Kidney epithelial cell (primary cell): ENCODE results near the gene ZNF804B. TPM values are rescaled to one million over a fixed set of nuclear protein-coding genes. Genes with fewer than 3 reads are reported as not detected.

ENCODE experiments used
- DNase-seq: peaks from one replicate; pipeline ENCODE4 v3.0.0-alpha.2; 2010; ENCODE audit warnings: low read depth
- H3K27me3 ChIP-seq: 2 replicates; pipeline ENCODE4 v1.6.0; 2011; ENCODE audit warnings: low read length; ENCODE audit not compliant: control insufficient read depth, insufficient read depth
- H3K36me3 ChIP-seq: 2 replicates; pipeline ENCODE4 v1.5.1; 2011; ENCODE audit warnings: low read length; ENCODE audit not compliant: control insufficient read depth, insufficient read depth
- H3K4me3 ChIP-seq: 2 replicates; pipeline ENCODE4 v1.5.1; 2011; ENCODE audit warnings: low read depth, mild to moderate bottlenecking, control low read depth, low read length
- CTCF ChIP-seq: IDR thresholded peaks from 2 replicates; pipeline ENCODE4 v1.5.1; 2011; ENCODE audit warnings: mild to moderate bottlenecking, moderate library complexity, low read length, control low read depth, inconsistent platforms; ENCODE audit not compliant: insufficient read depth, poor library complexity, severe bottlenecking
- total RNA-seq: library from RNA; depleted of rRNA; stranded (reverse); fragments of >200 nt; gene quantifications from 2 replicates; pipeline ENCODE4 v1.2.3, GENCODE V29; 2015

ZNF804B gene
- total RNA-seq, 1 donor from 2014 or later: not detected

GRCh38 chr7:89283302-89283701 is 523.8 kb downstream of the ZNF804B start:
- Histone ChIP-seq H3K36me3 (no peaks in the 10 kb centered on the region), H3K27me3 (no peaks in the 10 kb centered on the region), H3K4me3 (no peak overlapping the region)
- DNase-seq: no peak
- no peak for TF ChIP-seq CTCF

- no peak for TF ChIP-seq CTCF
- H3K27me3 ChIP-seq: no peaks in the 10 kb centered on the region
- H3K36me3 ChIP-seq: no peaks in the 10 kb centered on the region
- no peak for DNase-seq
- H3K4me3 ChIP-seq: no peak overlapping the region
These were observed 549.0 kb downstream of the ZNF804B start for GRCh38 chr7:89308535-89308934.

- TF ChIP-seq CTCF: no peak
- H3K4me3 ChIP-seq: no peak overlapping the region
- no peaks in the 10 kb centered on the region for H3K36me3 ChIP-seq
- DNase-seq: no peak
- no peaks in the 10 kb centered on the region for H3K27me3 ChIP-seq
These were observed 552.4 kb downstream of the ZNF804B start for GRCh38 chr7:89311886-89312285.

- Histone ChIP-seq H3K27me3 (no peaks in the 10 kb centered on the region), H3K4me3 (no peak overlapping the region), H3K36me3 (no peaks in the 10 kb centered on the region)
- TF ChIP-seq CTCF: no peak
- no peak for DNase-seq
These were observed 553.1 kb downstream of the ZNF804B start for GRCh38 chr7:89312551-89312950.

- Histone ChIP-seq H3K27me3 (no peaks in the 10 kb centered on the region), H3K36me3 (no peaks in the 10 kb centered on the region), H3K4me3 (no peak overlapping the region)
- DNase-seq: no peak
- TF ChIP-seq CTCF: no peak
These were observed 557.2 kb downstream of the ZNF804B start for GRCh38 chr7:89316584-89317251.

- H3K4me3 ChIP-seq: no peak overlapping the region
- no peak for DNase-seq
- no peaks in the 10 kb centered on the region for H3K36me3 ChIP-seq
- TF ChIP-seq CTCF: no peak
- no peaks in the 10 kb centered on the region for H3K27me3 ChIP-seq
These were observed 572.5 kb downstream of the ZNF804B start for GRCh38 chr7:89332026-89332425.
